ENCODE measurements around the gene S100PBP.
"Not testable (repeated sequence)": the region's sequence is repeated elsewhere in the genome, so short reads cannot be mapped to it uniquely, and the experiment has no call there.

S100PBP gene

GRCh38 chr1:32900371-32900955 is 83.0 kb downstream of the S100PBP start:
- no peak for DNase-seq (ENCODE audit: low read depth in 2 of 2)

GRCh38 chr1:32900956-32901822 is 83.7 kb downstream of the S100PBP start, which contains the start of gene TMEM54:
Gene TMEM54, minus strand, starts transcription at chr1:32901389. Its CDS starts 151 bp downstream, at chr1:32901238.
- DNase-seq (ENCODE audit: low read depth in 2 of 2) = no peak

- DNase-seq (ENCODE audit: low read depth in 2 of 2) = no peak
Measured at GRCh38 chr1:32901823-32902534, 84.5 kb downstream of the S100PBP start.

GRCh38 chr1:32902535-32902920 is 85.1 kb downstream of the S100PBP start:
- no peak for DNase-seq (ENCODE audit: low read depth in 2 of 2)

GRCh38 chr1:32903991-32904785 is 86.7 kb downstream of the S100PBP start:
- DNase-seq (ENCODE audit: low read depth in 2 of 2) = no peak

- DNase-seq (ENCODE audit: low read depth in 2 of 2) = no peak
Measured at GRCh38 chr1:32904797-32905196, 87.3 kb downstream of the S100PBP start.

GRCh38 chr1:32905588-32905987 is 88.1 kb downstream of the S100PBP start:
- DNase-seq (ENCODE audit: low read depth in 2 of 2) = not testable (repeated sequence)

- no peak for DNase-seq (ENCODE audit: low read depth in 2 of 2)
Measured at GRCh38 chr1:32906654-32907053, 89.2 kb downstream of the S100PBP start.

- no peak for DNase-seq (ENCODE audit: low read depth in 2 of 2)
Measured at GRCh38 chr1:32907435-32907834, 90.0 kb downstream of the S100PBP start.
